OCI-LY1 (cell line): ENCODE data around the gene XYLT1.

Experiments
- EZH2 ChIP-seq: fragments of 200-600 bp; sonication (generic), shearing (Covaris generic); IDR thresholded peaks from 2 replicates; pipeline ENCODE4 v1.8.0; 2017; ENCODE audit warnings: borderline replicate concordance, mixed run types, mild to moderate bottlenecking, antibody characterized with exemption, low read length, moderate library complexity, mixed read lengths
- TF ChIP-seq, protein P1 (sequence below): fragments of 200-600 bp; sonication (generic), shearing (Covaris generic); IDR thresholded peaks from 2 replicates; pipeline ENCODE4 v1.5.1; 2017; ENCODE audit warnings: mild to moderate bottlenecking, antibody characterized with exemption, low read length, moderate library complexity, mixed read lengths

DNA sequence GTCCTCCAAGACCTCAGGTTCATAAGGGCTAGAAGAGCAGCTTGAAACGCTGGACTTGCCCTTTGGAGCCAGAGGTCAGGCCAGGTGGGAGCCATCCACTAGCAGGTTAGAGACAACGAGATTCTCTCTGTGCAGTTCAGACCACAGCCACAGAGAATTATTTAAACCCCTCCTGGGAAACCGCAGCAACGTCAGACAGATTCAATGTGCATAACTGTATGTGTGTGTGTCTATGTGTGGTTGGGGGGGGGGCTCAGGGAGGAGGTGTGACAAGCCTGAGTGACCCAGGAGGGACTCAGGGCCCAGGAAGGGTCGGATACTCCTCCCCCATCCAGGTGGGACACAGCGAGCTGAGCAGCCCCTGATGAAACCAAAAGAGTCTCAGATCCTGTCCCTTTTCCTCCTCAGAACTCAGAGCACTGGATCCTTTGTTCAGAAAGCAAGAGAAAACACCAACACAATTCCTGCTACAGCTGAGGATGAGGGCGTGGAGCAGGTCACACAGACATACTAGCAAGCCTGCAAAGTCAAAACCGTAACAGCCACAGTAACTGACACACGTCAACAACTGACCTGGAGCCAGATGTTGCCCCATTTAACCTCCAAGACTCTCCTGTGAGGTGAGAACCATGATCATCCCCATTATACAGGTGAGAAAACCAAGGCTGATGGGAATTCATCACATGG, 66.8 kb downstream of the XYLT1 start:
- TF ChIP-seq, protein P1, sequence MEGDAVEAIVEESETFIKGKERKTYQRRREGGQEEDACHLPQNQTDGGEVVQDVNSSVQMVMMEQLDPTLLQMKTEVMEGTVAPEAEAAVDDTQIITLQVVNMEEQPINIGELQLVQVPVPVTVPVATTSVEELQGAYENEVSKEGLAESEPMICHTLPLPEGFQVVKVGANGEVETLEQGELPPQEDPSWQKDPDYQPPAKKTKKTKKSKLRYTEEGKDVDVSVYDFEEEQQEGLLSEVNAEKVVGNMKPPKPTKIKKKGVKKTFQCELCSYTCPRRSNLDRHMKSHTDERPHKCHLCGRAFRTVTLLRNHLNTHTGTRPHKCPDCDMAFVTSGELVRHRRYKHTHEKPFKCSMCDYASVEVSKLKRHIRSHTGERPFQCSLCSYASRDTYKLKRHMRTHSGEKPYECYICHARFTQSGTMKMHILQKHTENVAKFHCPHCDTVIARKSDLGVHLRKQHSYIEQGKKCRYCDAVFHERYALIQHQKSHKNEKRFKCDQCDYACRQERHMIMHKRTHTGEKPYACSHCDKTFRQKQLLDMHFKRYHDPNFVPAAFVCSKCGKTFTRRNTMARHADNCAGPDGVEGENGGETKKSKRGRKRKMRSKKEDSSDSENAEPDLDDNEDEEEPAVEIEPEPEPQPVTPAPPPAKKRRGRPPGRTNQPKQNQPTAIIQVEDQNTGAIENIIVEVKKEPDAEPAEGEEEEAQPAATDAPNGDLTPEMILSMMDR: no peak
- TF ChIP-seq EZH2: no peak
